GDM1 (cell line): Measurements from ENCODE around the gene ALKBH3.

Experiments used
- DNase-seq: peaks from one replicate; lab custom pipeline; 2025; lab: John Stamatoyannopoulos, UW

ALKBH3 gene

GRCh38 chr11:43895601-43896000 lies 15.0 kb downstream of the ALKBH3 start:
- no peak for DNase-seq

- DNase-seq, result no peak
These were observed 17.9 kb downstream of the ALKBH3 start for GRCh38 chr11:43898574-43898973.

GRCh38 chr11:43899094-43899493 lies 18.5 kb downstream of the ALKBH3 start:
- DNase-seq, result no peak

- DNase-seq, result no peak
These were observed 20.9 kb downstream of the ALKBH3 start for GRCh38 chr11:43901551-43901950.

GRCh38 chr11:43903078-43903477 lies 22.4 kb downstream of the ALKBH3 start:
- no peak for DNase-seq

GRCh38 chr11:43903969-43904368 lies 23.3 kb downstream of the ALKBH3 start:
- no peak for DNase-seq

- no peak for DNase-seq
These were observed 24.3 kb downstream of the ALKBH3 start for GRCh38 chr11:43904742-43905535.

- no peak for DNase-seq
These were observed 25.2 kb downstream of the ALKBH3 start for GRCh38 chr11:43905813-43906241.

- DNase-seq, result no peak
These were observed 26.7 kb downstream of the ALKBH3 start for GRCh38 chr11:43907028-43907975.

GRCh38 chr11:43908191-43908590 lies 27.6 kb downstream of the ALKBH3 start:
- no peak for DNase-seq

GRCh38 chr11:43908683-43909082 lies 28.1 kb downstream of the ALKBH3 start:
- DNase-seq, result no peak

- no peak for DNase-seq
These were observed 33.3 kb downstream of the ALKBH3 start for GRCh38 chr11:43913829-43914380.

- no peak for DNase-seq
These were observed 33.8 kb downstream of the ALKBH3 start for GRCh38 chr11:43914466-43914865.

- no peak for DNase-seq
These were observed 36.0 kb downstream of the ALKBH3 start for GRCh38 chr11:43916621-43917020.

- no peak for DNase-seq
These were observed 37.2 kb downstream of the ALKBH3 start for GRCh38 chr11:43917851-43918250.

GRCh38 chr11:43918662-43919061 lies 38.0 kb downstream of the ALKBH3 start:
- DNase-seq, result no peak

GRCh38 chr11:43919852-43920597 lies 39.4 kb downstream of the ALKBH3 start:
- DNase-seq, result no peak

GRCh38 chr11:43920598-43921419 lies 40.2 kb downstream of the ALKBH3 start:
- no peak for DNase-seq

GRCh38 chr11:43921561-43922294 lies 41.1 kb downstream of the ALKBH3 start:
- DNase-seq, result no peak

- DNase-seq, result no peak
These were observed 41.6 kb downstream of the ALKBH3 start for GRCh38 chr11:43922295-43922648.
